ENCODE data around the gene PTCD3. TPM values are rescaled to one million over a fixed set of nuclear protein-coding genes. Genes with fewer than 3 reads are reported as not detected.

Gene PTCD3
- total and polyA plus RNA-seq, 2 donors (not counting 1 experiment from before 2014, with no cell fraction given) = 58.6 to 66.9 TPM

GRCh38 chr2:86140969-86141392 is 34.9 kb downstream of the PTCD3 start:
- no peaks in the 10 kb centered on the region for H3K9me3 ChIP-seq (ENCODE audit: control insufficient read depth, insufficient read depth, low read depth, low read length)
- no peak overlapping the region for H3K4me2 ChIP-seq (ENCODE audit: extremely low read depth, insufficient read depth, low read length)
- no peaks in the 10 kb centered on the region for H3K79me2 ChIP-seq (ENCODE audit: control insufficient read depth, insufficient read depth, low read length)
- no peaks in the 10 kb centered on the region for H3K27me3 ChIP-seq (ENCODE audit: control insufficient read depth, insufficient read depth, low read length)
- H3K27ac ChIP-seq (ENCODE audit: insufficient read depth, low read length) = no peak overlapping the region
- H3K4me1 ChIP-seq (ENCODE audit: control insufficient read depth, extremely low read depth, insufficient read depth, low read length) = no peaks in the 10 kb centered on the region
- H3K9ac ChIP-seq (ENCODE audit: insufficient read depth, low read length) = no peak overlapping the region
- DNase-seq (ENCODE audit: low read depth in 2 of 2) = no peak
- peaks cover 10% of the 10 kb centered on the region for H3K36me3 ChIP-seq (ENCODE audit: control insufficient read depth, insufficient read depth, low read length)
- TF ChIP-seq EZH2 (IDR thresholded peaks at IDR 0.05; ENCODE audit: low read length, missing control alignments) = no peak
- no peak for TF ChIP-seq CTCF (conservative IDR thresholded peaks at IDR 0.05 in 1 of 2, IDR thresholded peaks at IDR 0.05 in 1 of 2; ENCODE audit: low read depth in 1 of 2, low read length in 2 of 2)
- H4K20me1 ChIP-seq (ENCODE audit: control insufficient read depth, extremely low read depth, insufficient read depth, low read length) = no peaks in the 10 kb centered on the region
- H3K4me3 ChIP-seq (replicated peaks in 1 of 4; ENCODE audit: control extremely low read depth in 1 of 4, insufficient read depth in 1 of 4, low read depth in 3 of 4, low read length in 4 of 4) = no peak overlapping the region
- H2AFZ ChIP-seq (ENCODE audit: low read length) = no peak overlapping the region

- Histone ChIP-seq H3K79me2 (ENCODE audit: control insufficient read depth, insufficient read depth, low read length) (no peaks in the 10 kb centered on the region), H3K4me1 (ENCODE audit: control insufficient read depth, extremely low read depth, insufficient read depth, low read length) (no peaks in the 10 kb centered on the region), H3K4me3 (replicated peaks in 1 of 4; ENCODE audit: control extremely low read depth in 1 of 4, insufficient read depth in 1 of 4, low read depth in 3 of 4, low read length in 4 of 4) (no peak overlapping the region), H3K27ac (ENCODE audit: insufficient read depth, low read length) (no peak overlapping the region), H3K9me3 (ENCODE audit: control insufficient read depth, insufficient read depth, low read depth, low read length) (no peaks in the 10 kb centered on the region), H3K36me3 (ENCODE audit: control insufficient read depth, insufficient read depth, low read length) (peaks cover 11% of the 10 kb centered on the region), H2AFZ (ENCODE audit: low read length) (no peak overlapping the region), H3K27me3 (ENCODE audit: control insufficient read depth, insufficient read depth, low read length) (no peaks in the 10 kb centered on the region), H4K20me1 (ENCODE audit: control insufficient read depth, extremely low read depth, insufficient read depth, low read length) (no peaks in the 10 kb centered on the region), H3K9ac (ENCODE audit: insufficient read depth, low read length) (no peak overlapping the region), H3K4me2 (ENCODE audit: extremely low read depth, insufficient read depth, low read length) (no peak overlapping the region)
- no peak for TF ChIP-seq CTCF (conservative IDR thresholded peaks at IDR 0.05 in 1 of 2, IDR thresholded peaks at IDR 0.05 in 1 of 2; ENCODE audit: low read depth in 1 of 2, low read length in 2 of 2)
- TF ChIP-seq EZH2 (IDR thresholded peaks at IDR 0.05; ENCODE audit: low read length, missing control alignments) = no peak
- no peak for DNase-seq (ENCODE audit: low read depth in 2 of 2)
Measured at GRCh38 chr2:86142436-86143257, 36.6 kb downstream of the PTCD3 start.

GRCh38 chr2:86143307-86143706 is 37.3 kb downstream of the PTCD3 start:
- Histone ChIP-seq H3K27ac (ENCODE audit: insufficient read depth, low read length) (no peak overlapping the region), H3K9ac (ENCODE audit: insufficient read depth, low read length) (no peak overlapping the region), H2AFZ (ENCODE audit: low read length) (no peak overlapping the region), H4K20me1 (ENCODE audit: control insufficient read depth, extremely low read depth, insufficient read depth, low read length) (no peaks in the 10 kb centered on the region), H3K4me2 (ENCODE audit: extremely low read depth, insufficient read depth, low read length) (no peak overlapping the region), H3K27me3 (ENCODE audit: control insufficient read depth, insufficient read depth, low read length) (no peaks in the 10 kb centered on the region), H3K36me3 (ENCODE audit: control insufficient read depth, insufficient read depth, low read length) (peaks cover 12% of the 10 kb centered on the region), H3K4me1 (ENCODE audit: control insufficient read depth, extremely low read depth, insufficient read depth, low read length) (no peaks in the 10 kb centered on the region), H3K4me3 (replicated peaks in 1 of 4; ENCODE audit: control extremely low read depth in 1 of 4, insufficient read depth in 1 of 4, low read depth in 3 of 4, low read length in 4 of 4) (no peak overlapping the region), H3K9me3 (ENCODE audit: control insufficient read depth, insufficient read depth, low read depth, low read length) (no peaks in the 10 kb centered on the region), H3K79me2 (ENCODE audit: control insufficient read depth, insufficient read depth, low read length) (no peaks in the 10 kb centered on the region)
- no peak for DNase-seq (ENCODE audit: low read depth in 2 of 2)
- TF ChIP-seq EZH2 (IDR thresholded peaks at IDR 0.05; ENCODE audit: low read length, missing control alignments) = no peak
- TF ChIP-seq CTCF (conservative IDR thresholded peaks at IDR 0.05 in 1 of 2, IDR thresholded peaks at IDR 0.05 in 1 of 2; ENCODE audit: low read depth in 1 of 2, low read length in 2 of 2) = no peak
